Spleen (tissue), 11 donors: ENCODE data around the gene CCDC175. TPM values are rescaled to one million over a fixed set of nuclear protein-coding genes. Genes with fewer than 3 reads are reported as not detected.

Experiments used
- DNase-seq: peaks from one replicate; pipeline ENCODE4 v3.0.0-alpha.2; 2020
- H3K27ac ChIP-seq, 8 donors: fragments of 200-600 bp; sonication (generic) in 7 of 8; 1 replicate in 4 of 8; 2 replicates in 4 of 8; pipeline versions ENCODE4 v1.5.0 to v1.8.0; 2016 to 2021; ENCODE audit warnings: inconsistent platforms in 4 of 8, mild to moderate bottlenecking in 4 of 8, moderate library complexity in 1 of 8
- H3K27me3 ChIP-seq, 7 donors: fragments of 200-600 bp; sonication (generic) in 6 of 7; replicated peaks in 1 of 7; 1 replicate in 4 of 7; 2 replicates in 3 of 7; pipeline versions ENCODE4 v1.5.0 to v1.8.0; 2016 to 2021; ENCODE audit warnings: inconsistent platforms in 3 of 7, mild to moderate bottlenecking in 1 of 7
- H3K36me3 ChIP-seq, 6 donors: fragments of 200-600 bp; sonication (generic) in 5 of 6; 1 replicate in 4 of 6; 2 replicates in 2 of 6; pipeline versions ENCODE4 v1.5.0 to v1.8.0; 2016 to 2021; ENCODE audit warnings: inconsistent platforms in 2 of 6
- H3K4me1 ChIP-seq, 6 donors: fragments of 200-600 bp; sonication (generic) in 5 of 6; 1 replicate in 3 of 6; 2 replicates in 3 of 6; pipeline versions ENCODE4 v1.5.0 to v1.8.0; 2016 to 2021; ENCODE audit warnings: inconsistent platforms in 3 of 6
- H3K4me3 ChIP-seq, 8 donors: fragments of 200-600 bp; sonication (generic) in 7 of 8; 1 replicate in 4 of 8; 2 replicates in 4 of 8; pipeline versions ENCODE4 v1.5.0 to v1.8.0; 2016 to 2021; ENCODE audit warnings: inconsistent platforms in 4 of 8, mild to moderate bottlenecking in 4 of 8, moderate library complexity in 2 of 8
- H3K9me3 ChIP-seq, 8 donors: fragments of 200-600 bp; sonication (generic) in 7 of 8; 1 replicate in 4 of 8; 2 replicates in 4 of 8; pipeline versions ENCODE4 v1.5.0 to v1.8.0; 2016 to 2021; ENCODE audit warnings: inconsistent platforms in 4 of 8
- CTCF ChIP-seq, 11 experiments: fragments of 200-600 bp in 7 of 11; fragments of 450-650 bp in 4 of 11; sonication (generic) in 4 of 11; IDR thresholded peaks in 8 of 11; conservative IDR thresholded peaks in 3 of 11; 1 replicate in 7 of 11; 2 replicates in 4 of 11; pipeline versions ENCODE4 v1.4.0 to v1.8.0; 2016 to 2021; ENCODE audit warnings: antibody characterized with exemption in 11 of 11, inconsistent platforms in 4 of 11, mild to moderate bottlenecking in 1 of 11
- POLR2A ChIP-seq, 3 donors: fragments of 450-650 bp; IDR thresholded peaks; one replicate each; pipeline ENCODE4 v1.5.1; 2017; ENCODE audit warnings: antibody characterized with exemption in 3 of 3, mild to moderate bottlenecking in 1 of 3
- POLR2AphosphoS5 ChIP-seq, 3 donors: sonication (generic); formaldehyde crosslinking; IDR thresholded peaks; one replicate each; pipeline ENCODE4 v1.5.1; 2017; ENCODE audit warnings: antibody characterized with exemption in 3 of 3
- WGBS, 5 donors: extraction: QIAGEN DNeasy Blood & Tissue Kit in 3 of 5; methylation state at CpG; one replicate each; pipeline versions ENCODE4 v1.1.5 to v1.1.7; 2013 to 2018; 5-methylcytosine and 5-hydroxymethylcytosine counted together
- intact Hi-C: fragments of 100-400 bp; cut with DNase I; formaldehyde crosslinking; loops from one replicate; pipeline ENCODE4 v1.15.0; 2023; ENCODE audit warnings: low total_unique reads
- polyA plus RNA-seq, 3 donors: library from polyadenylated mRNA; stranded (reverse); fragments of 200-250 nt; gene quantifications; one replicate each; pipeline ENCODE4 v1.2.1, GENCODE V29; 2013
- total RNA-seq, 7 donors: library from RNA; depleted of rRNA in 3 of 7; stranded (reverse); fragments of >200 nt in 3 of 7; fragmentation: NEBNext Ultra II Directional in 4 of 7; extraction: Animal tissue kit (Norgen Biotek cat#: 25700) in 4 of 7; gene quantifications; one replicate each; pipeline versions ENCODE4 v1.1.0 to v1.2.1, GENCODE V29; 2016 to 2021
- donor health status: healthy with polysubstance abuse.
- donor health status: DM: no; HTN: no; CAD: no; lungs with moderate emphysema.
- donor health status: DM: no; HTN: no; CAD: no.
- donor health status: Bipolar disorder and iron deficiency.
- donor health status: healthy.
- donor health status: DM: no; HTN: no; CAD: no.
- donor health status: DM: yes; HTN: yes; CAD: no.

Gene CCDC175
- total and polyA plus RNA-seq, 10 donors, result 0.34 to 1.9 (median 0.43) TPM; not detected in 5

- Histone ChIP-seq H3K4me3 (no peak overlapping the region), H3K27me3 (peaks cover 0 to 6% (median 0%) of the 10 kb centered on the region in 7 donors), H3K9me3 (no peaks in the 10 kb centered on the region), H3K27ac (no peak overlapping the region), H3K4me1 (no peaks in the 10 kb centered on the region), H3K36me3 (no peaks in the 10 kb centered on the region)
- 82 to 88% (median 85%) methylated on average over 7 of the region's 7 CpGs for WGBS, 5 donors
- DNase-seq, result no peak
- intact Hi-C loops, result no loop called here
- no peak for TF ChIP-seq POLR2AphosphoS5 (IDR thresholded peaks at IDR 0.05)
- no peak for TF ChIP-seq POLR2A (IDR thresholded peaks at IDR 0.05)
- no peak for TF ChIP-seq CTCF (IDR thresholded peaks at IDR 0.05 in 8 of 11, conservative IDR thresholded peaks at IDR 0.05 in 3 of 11)
Observed at GRCh38 chr14:59534361-59534987, 42.1 kb downstream of the CCDC175 start.

- no peak for DNase-seq
Observed at GRCh38 chr14:59532419-59532818, 44.2 kb downstream of the CCDC175 start.

GRCh38 chr14:59530349-59530748 is 46.3 kb downstream of the CCDC175 start:
- no peak overlapping the region for H3K27ac ChIP-seq
- H3K4me1 ChIP-seq, result no peaks in the 10 kb centered on the region
- H3K4me3 ChIP-seq, result no peak overlapping the region
- H3K36me3 ChIP-seq, result no peaks in the 10 kb centered on the region
- peaks cover 0 to 18% (median 15%) of the 10 kb centered on the region in 8 donors for H3K9me3 ChIP-seq
- no peak for DNase-seq
- peaks cover 0 to 6% (median 0%) of the 10 kb centered on the region in 7 donors for H3K27me3 ChIP-seq
- TF ChIP-seq CTCF (IDR thresholded peaks at IDR 0.05 in 8 of 11, conservative IDR thresholded peaks at IDR 0.05 in 3 of 11), result no peak
- no peak for TF ChIP-seq POLR2A (IDR thresholded peaks at IDR 0.05)
- TF ChIP-seq POLR2AphosphoS5 (IDR thresholded peaks at IDR 0.05), result no peak
- intact Hi-C loops, result no loop called here

More at GRCh38 chr14:59532419-59532818, 44.2 kb downstream of the CCDC175 start:
- intact Hi-C loops, result no loop called here
- no peaks in the 10 kb centered on the region for H3K36me3 ChIP-seq
- no peak overlapping the region for H3K27ac ChIP-seq
- H3K4me1 ChIP-seq, result no peaks in the 10 kb centered on the region
- peaks cover 0 to 6% (median 0%) of the 10 kb centered on the region in 7 donors for H3K27me3 ChIP-seq
- 68 to 94% (median 84%) methylated on average over 1 of the region's 1 CpG for WGBS, 5 donors
- peaks cover 0 to 18% (median 15%) of the 10 kb centered on the region in 8 donors for H3K9me3 ChIP-seq
- TF ChIP-seq POLR2A (IDR thresholded peaks at IDR 0.05) (no peak), POLR2AphosphoS5 (IDR thresholded peaks at IDR 0.05) (no peak), CTCF (IDR thresholded peaks at IDR 0.05 in 8 of 11, conservative IDR thresholded peaks at IDR 0.05 in 3 of 11) (no peak)
- H3K4me3 ChIP-seq, result no peak overlapping the region

- no peak for DNase-seq
- no peaks in the 10 kb centered on the region for H3K4me1 ChIP-seq
- intact Hi-C loops, result no loop called here
- H3K9me3 ChIP-seq, result peaks cover 0 to 18% (median 15%) of the 10 kb centered on the region in 8 donors
- H3K4me3 ChIP-seq, result no peak overlapping the region
- peaks cover 0 to 6% (median 0%) of the 10 kb centered on the region in 7 donors for H3K27me3 ChIP-seq
- H3K27ac ChIP-seq, result no peak overlapping the region
- 80 to 90% (median 87%) methylated on average over 2 of the region's 2 CpGs for WGBS, 5 donors
- no peak for TF ChIP-seq POLR2A (IDR thresholded peaks at IDR 0.05)
- no peaks in the 10 kb centered on the region for H3K36me3 ChIP-seq
Observed at GRCh38 chr14:59529189-59529588, 47.4 kb downstream of the CCDC175 start.
